ENCODE results near the gene LGALS3BP.

LGALS3BP gene

DNA sequence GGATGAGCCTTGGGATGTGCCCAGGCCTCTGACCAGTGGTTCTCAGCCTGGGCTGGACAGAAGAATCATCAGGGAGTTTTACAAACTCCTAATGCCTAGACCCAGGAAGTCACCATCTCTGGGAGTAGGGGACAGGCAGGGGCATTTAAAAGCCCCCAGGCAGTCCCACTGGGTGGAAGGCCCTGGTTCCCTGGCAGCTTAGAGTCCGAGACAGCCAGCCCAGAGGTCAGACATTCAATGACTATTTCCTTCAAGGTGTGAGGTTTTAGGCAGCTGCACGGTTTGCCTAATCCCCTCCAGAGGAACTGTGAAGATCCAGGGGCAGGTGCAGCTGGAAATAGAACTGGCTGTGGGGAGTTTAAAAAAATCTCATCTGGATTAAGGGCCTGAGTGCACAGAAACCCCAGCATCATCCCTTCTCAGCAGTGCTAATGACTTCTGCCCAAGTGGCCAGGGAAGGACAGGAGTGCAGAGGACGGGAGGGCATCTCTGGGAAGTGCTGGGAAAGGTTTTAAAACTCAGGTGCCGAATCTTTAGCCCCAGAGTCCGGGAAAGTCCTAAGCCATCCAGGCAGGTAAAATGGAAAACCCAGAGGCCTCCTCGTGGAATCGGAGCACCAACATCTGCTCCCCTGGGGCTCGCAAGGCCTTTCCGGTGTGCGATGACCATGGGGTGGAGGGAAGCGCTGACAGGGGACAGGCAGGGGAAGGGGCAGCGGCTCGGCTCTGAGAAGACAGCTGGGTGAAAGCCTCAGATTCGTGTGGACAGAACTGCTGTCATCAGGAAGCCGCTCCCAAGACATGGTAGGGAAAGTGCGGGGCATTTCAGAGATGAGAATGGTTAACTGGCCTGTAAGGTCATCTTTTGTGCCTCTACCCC is 1.5 kb upstream of the LGALS3BP start:
- DNase-seq = no peak

DNA sequence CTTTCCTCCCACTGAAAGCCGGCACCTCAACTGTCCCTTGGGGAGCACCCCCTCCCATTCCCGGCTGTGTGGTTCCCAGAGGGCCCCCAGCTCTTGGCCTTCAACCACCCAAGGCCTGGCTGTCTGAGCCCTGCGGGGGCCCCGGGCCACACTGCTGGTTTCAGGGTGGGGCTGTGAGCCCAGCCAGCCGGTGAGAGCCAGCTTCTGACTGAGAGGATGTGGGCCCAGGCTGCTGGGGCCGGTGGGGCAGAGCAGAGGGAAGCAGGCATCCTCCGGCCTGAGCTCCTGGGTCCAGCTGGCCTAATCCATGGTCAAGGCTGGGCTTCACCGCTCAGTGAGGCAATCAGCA is 875 bp upstream of the LGALS3BP start:
- no peak for DNase-seq

DNA sequence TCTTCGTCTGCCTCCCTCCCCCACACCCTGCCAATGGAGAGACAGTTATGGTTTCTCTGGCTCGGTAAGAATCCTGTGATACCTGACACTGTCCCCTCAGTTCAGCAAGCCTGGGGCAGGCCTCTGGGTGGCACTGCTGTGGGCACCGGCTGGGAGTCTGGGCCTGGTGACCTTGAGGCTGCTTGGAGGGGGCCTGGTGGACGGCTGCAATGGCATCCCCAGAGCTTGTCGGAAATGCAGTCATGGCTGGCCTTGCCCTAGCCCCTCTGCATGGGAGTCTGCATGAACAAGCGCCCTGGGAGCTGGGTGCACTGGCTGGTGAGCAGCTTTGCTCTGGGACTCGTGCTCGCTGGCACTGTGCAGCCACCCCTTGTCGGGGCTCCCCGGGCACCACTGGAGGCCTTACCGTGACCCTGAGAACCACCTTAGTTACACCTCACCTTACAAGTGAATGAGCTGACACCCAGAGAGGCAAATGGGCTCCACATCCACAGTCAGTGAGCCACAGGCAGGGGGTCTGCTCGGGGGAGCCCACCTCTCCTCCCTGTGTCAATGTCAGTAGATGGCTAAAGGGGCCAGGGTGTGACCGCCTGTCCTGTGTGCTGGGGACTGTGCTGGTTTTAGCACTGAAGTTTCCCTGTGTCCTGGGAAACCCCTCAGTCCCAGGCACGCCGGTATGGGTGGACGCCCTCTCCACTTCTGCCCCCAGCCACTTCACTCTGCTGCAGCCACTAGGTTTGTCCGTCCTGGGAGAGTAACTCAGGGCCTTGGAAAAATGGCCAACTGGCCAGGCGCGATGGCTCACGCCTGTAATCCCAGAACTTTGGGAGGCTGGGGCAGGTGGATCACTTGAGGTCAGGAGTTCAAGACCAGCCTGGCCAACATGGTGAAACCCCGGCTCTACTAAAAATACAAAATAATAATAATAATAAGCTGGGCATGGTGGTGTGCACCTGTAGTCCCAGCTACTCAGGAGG is 1.4 kb downstream of the LGALS3BP start:
- DNase-seq = no peak

GRCh38 chr17:78977681-78977943 is 2.1 kb downstream of the LGALS3BP start:
- no peak for DNase-seq

DNA sequence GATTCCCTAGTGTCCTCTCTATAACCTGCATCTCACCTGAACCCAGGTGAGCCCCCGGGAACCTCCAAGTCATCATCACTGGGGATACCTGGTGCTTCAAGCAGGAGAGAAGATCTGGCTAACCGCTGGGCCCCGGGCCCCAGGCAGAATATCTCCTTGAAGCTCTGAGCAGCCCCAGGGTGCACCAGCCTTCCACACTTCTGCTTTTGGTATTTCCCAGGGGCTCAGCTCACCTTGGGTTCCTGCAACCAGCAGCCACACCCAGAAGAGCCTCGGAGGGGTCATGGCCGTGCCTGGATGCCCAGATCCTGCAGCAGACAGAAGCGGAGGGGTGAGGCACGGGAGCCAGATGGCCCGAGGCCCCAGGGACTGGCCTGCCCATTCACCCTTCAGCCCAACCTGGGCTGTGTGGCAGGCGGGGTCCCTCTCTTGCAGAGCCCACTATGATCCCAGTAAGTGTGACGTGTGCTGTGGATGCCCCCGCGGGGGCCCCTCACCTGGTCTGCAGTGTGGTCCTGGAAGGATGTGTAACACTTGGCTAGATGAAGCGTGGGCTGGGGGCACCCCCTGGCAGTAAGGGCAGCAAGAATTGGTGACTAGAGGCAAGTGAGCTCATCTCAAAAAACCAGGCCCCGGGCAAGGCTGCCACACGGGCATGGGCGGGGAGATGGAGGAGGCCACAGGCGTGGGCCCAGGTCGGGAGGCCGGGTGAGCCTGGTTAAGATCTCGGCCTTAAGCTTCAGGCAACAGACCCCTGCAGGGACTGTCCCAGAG is 2.6 kb downstream of the LGALS3BP start:
- DNase-seq = no peak

- DNase-seq = peak; percentile 49
Measured at GRCh38 chr17:78974635-78975591, 4.8 kb downstream of the LGALS3BP start.

GRCh38 chr17:78973792-78974520 is 5.8 kb downstream of the LGALS3BP start:
- DNase-seq = no peak

GRCh38 chr17:78973196-78973595 is 6.5 kb downstream of the LGALS3BP start:
- DNase-seq = no peak

DNA sequence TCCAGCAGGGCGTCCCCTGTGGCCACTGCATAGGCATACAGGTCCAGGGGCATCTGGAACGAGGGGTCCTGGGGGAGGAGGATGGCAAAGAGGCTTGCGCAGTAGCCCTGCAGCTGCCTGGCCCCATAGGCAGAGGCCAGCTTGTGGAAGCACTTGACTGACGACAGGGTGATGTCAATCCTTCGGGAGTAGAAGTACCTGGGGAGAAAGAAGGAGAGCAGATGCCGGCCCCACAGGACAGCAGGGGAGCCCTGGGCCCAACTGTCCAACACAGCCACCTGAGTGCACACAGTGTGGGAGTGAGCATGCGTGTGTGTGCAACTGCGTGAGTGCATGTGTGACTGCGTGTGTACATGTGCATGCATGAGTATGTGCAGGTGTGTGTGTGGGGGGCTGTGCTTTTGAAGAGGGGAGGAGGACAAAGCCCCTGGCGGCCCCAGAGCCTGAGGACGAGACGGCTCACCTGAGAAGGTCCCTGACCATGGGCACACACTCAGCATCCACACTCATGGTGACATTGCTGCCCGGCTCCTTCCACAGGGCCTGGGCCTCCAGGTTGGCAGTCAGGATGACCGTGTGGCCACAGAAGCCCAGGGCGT is 7.1 kb downstream of the LGALS3BP start:
- DNase-seq = no peak

DNA sequence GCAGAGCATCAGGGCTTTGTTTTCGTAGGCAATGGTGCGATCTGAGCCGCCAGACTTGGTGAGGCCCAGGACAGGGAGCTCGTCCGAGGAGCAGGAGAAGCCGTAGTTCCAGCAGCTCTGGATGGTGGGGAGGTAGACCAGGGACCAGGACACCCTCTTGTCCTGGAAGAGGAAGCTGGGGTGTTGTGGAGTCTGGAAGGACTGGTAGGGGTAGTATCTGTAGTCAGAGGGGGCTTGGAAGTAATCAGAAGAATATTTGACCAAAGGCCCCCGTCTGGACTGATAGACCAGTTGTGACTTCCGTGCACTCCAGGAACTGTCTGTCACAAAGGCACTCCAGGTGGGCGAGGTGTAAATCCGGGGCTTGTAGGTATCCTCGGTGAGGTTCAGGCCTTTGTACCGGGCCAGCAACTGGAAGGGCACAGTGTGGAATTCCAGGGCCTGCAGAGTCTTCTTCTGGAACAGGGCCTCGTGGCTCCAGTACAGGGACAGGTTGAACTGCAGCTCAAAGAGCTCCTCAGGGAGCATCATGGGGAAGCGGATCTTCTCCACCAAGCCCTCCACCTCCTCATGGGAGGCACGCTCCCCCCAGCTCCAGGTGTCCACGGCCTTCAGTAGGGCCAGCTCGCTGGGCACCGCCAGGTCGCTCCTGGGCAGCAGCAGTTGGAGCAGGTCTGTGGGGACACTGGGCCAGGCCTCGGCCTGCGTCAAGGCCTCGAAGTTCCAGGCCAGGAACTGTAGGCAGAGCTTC is 7.8 kb downstream of the LGALS3BP start:
- DNase-seq = no peak

DNA sequence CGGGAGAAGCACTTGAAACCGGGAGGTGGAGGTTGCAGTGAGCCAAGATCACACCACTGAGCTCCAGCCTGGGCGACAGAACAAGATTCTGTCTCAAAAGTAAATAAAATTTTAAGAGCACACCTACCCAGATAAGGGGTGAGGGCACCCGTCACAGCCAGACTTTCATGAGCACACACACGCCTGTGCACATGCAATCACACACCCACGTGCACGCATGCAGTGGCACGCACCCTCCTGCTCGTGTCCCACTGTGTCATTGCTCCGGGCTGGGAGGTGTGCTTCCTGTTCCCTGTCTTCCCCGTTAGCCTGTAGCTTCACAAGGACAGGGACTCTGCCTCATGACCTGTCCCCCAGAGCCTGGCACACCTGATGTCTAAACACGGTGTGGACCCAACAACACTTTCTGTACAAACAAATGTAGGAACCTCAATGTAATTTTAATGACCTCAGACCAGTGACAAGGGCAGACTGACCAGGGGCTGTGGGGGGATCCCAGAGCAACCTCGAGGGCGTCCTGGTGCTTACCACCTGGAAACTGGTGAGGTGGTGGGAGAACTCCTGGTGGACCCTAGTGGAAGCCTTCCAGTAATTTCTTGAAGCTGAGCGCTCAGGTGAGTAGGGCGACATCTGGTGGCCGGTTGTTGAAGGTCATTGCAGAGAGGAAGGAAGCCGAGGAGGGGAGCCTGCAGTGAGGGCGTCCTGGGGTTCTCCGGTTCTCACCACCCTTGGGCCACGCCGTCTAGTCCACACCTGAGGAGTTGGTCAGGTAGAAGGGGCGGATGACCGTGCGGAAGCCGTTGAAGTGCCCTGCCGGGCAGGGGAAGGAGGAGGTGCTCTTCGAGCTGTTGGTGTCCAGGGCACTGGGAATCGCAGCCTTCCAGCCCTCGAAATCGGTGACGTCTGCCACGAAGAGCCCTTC is 8.6 kb downstream of the LGALS3BP start:
- DNase-seq = peak; percentile 75

GRCh38 chr17:78969865-78970264 is 9.9 kb downstream of the LGALS3BP start:
- no peak for DNase-seq

- DNase-seq = no peak
Measured at GRCh38 chr17:78967782-78968362, 11.9 kb downstream of the LGALS3BP start.

GRCh38 chr17:78966910-78967600 is 12.7 kb downstream of the LGALS3BP start:
- no peak for DNase-seq

GRCh38 chr17:78966123-78966813 is 13.5 kb downstream of the LGALS3BP start:
- no peak for DNase-seq

DNA sequence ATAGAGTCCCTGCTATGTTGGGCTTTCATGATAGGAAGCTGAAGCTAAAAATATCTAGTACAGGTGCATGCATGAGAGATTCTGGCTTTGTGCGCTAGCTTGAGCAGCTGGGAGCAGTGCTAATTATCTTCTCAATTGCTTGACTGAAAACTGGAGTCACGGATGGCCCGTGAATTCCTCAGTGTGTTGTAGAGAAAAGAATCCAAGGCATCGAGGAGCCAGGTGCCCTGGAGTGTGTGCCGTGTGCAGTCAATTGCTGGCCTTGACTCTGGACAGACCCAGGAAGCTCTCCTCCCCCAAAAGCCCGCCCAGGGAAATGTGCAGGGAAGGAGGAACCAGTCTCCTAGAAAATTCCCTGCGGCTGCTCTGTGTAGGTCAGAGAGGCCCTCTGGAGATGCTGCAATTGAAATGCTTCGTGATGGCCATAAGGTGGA is 14.2 kb downstream of the LGALS3BP start:
- no peak for DNase-seq

DNA sequence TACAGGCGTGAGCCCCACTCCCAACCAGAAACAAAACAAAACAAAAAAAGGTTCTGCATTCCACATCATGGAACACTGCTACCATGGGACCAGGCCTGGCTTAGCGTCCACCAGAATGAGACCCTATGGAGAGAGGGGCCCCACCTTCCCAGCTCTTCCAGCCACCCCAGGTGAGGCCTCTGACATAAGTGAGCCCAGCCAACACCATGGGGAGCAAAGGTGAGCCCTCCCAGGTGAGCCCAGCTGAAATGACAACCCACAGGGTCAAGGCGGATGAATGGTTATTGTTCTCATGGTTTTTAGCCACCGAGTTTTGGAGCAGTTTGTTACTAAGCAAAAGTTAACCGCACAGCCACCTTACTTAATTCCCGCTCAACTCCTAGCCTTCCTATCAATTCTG is 16.3 kb downstream of the LGALS3BP start:
- DNase-seq = no peak
